Measurements from ENCODE around the gene CDR2L.
"Not testable (repeated sequence)": the region's sequence is repeated elsewhere in the genome, so short reads cannot be mapped to it uniquely, and the experiment has no call there.

The CDR2L gene

GRCh38 chr17:75024686-75025397, 37.4 kb downstream of the CDR2L start:
- TF ChIP-seq ZNF274 (IDR thresholded peaks at IDR 0.05; ENCODE audit: low read depth, low read length), result no peak
- no peak overlapping the region for H3K4me3 ChIP-seq (ENCODE audit: low read length)

- H3K4me3 ChIP-seq (ENCODE audit: low read length), result not testable (repeated sequence)
Observed at GRCh38 chr17:75025398-75025734, 37.9 kb downstream of the CDR2L start.

- not testable (repeated sequence) for H3K4me3 ChIP-seq (ENCODE audit: low read length)
Observed at GRCh38 chr17:75026650-75027049, 39.2 kb downstream of the CDR2L start.

GRCh38 chr17:75030161-75030560, 42.7 kb downstream of the CDR2L start:
- no peak for TF ChIP-seq ZNF274 (IDR thresholded peaks at IDR 0.05; ENCODE audit: low read depth, low read length)
- H3K4me3 ChIP-seq (ENCODE audit: low read length), result no peak overlapping the region

- TF ChIP-seq ZNF274 (IDR thresholded peaks at IDR 0.05; ENCODE audit: low read depth, low read length), result no peak
- peak overlapping the region; percentile 82; the same call in 1 of the 2 replicates for H3K4me3 ChIP-seq (ENCODE audit: low read length)
Observed at GRCh38 chr17:75031972-75032719, 44.7 kb downstream of the CDR2L start.

GRCh38 chr17:75032720-75033280, 45.4 kb downstream of the CDR2L start:
- peak overlapping the region; percentile 82 for H3K4me3 ChIP-seq (ENCODE audit: low read length)

GRCh38 chr17:75033346-75034235, 46.2 kb downstream of the CDR2L start:
- H3K4me3 ChIP-seq (ENCODE audit: low read length), result peak overlapping the region; percentile 82
- TF ChIP-seq ZNF274 (IDR thresholded peaks at IDR 0.05; ENCODE audit: low read depth, low read length), result no peak

More at GRCh38 chr17:75032720-75033280, 45.4 kb downstream of the CDR2L start:
- no peak for TF ChIP-seq ZNF274 (IDR thresholded peaks at IDR 0.05; ENCODE audit: low read depth, low read length)

GRCh38 chr17:75034236-75034908, 46.9 kb downstream of the CDR2L start:
- no peak for TF ChIP-seq ZNF274 (IDR thresholded peaks at IDR 0.05; ENCODE audit: low read depth, low read length)
- H3K4me3 ChIP-seq (ENCODE audit: low read length), result peak overlapping the region; percentile 82

GRCh38 chr17:75036643-75037268, 49.3 kb downstream of the CDR2L start:
- H3K4me3 ChIP-seq (ENCODE audit: low read length), result no peak overlapping the region
- TF ChIP-seq ZNF274 (IDR thresholded peaks at IDR 0.05; ENCODE audit: low read depth, low read length), result no peak

- no peak overlapping the region for H3K4me3 ChIP-seq (ENCODE audit: low read length)
- TF ChIP-seq ZNF274 (IDR thresholded peaks at IDR 0.05; ENCODE audit: low read depth, low read length), result no peak
Observed at GRCh38 chr17:75039238-75039637, 51.8 kb downstream of the CDR2L start.

GRCh38 chr17:75041656-75042280, 54.3 kb downstream of the CDR2L start:
- H3K4me3 ChIP-seq (ENCODE audit: low read length), result no peak overlapping the region
- no peak for TF ChIP-seq ZNF274 (IDR thresholded peaks at IDR 0.05; ENCODE audit: low read depth, low read length)

GRCh38 chr17:75043789-75044188, 56.4 kb downstream of the CDR2L start:
- H3K4me3 ChIP-seq (ENCODE audit: low read length), result not testable (repeated sequence)

GRCh38 chr17:75044716-75045115, 57.3 kb downstream of the CDR2L start:
- no peak for TF ChIP-seq ZNF274 (IDR thresholded peaks at IDR 0.05; ENCODE audit: low read depth, low read length)
- H3K4me3 ChIP-seq (ENCODE audit: low read length), result no peak overlapping the region

- H3K4me3 ChIP-seq (ENCODE audit: low read length), result peak overlapping the region; percentile 87
Observed at GRCh38 chr17:75045946-75046406, 58.5 kb downstream of the CDR2L start.

Measured in GM08714 (cell line).